SKM-1 treated with dmso at 0.1 percent for 144 hours (cell line): ENCODE results near the gene COQ3.

Source experiments
- DNase-seq: peaks from one replicate; lab custom pipeline; 2025; ENCODE audit not compliant: unreplicated experiment; lab: John Stamatoyannopoulos, UW

COQ3 gene

DNA sequence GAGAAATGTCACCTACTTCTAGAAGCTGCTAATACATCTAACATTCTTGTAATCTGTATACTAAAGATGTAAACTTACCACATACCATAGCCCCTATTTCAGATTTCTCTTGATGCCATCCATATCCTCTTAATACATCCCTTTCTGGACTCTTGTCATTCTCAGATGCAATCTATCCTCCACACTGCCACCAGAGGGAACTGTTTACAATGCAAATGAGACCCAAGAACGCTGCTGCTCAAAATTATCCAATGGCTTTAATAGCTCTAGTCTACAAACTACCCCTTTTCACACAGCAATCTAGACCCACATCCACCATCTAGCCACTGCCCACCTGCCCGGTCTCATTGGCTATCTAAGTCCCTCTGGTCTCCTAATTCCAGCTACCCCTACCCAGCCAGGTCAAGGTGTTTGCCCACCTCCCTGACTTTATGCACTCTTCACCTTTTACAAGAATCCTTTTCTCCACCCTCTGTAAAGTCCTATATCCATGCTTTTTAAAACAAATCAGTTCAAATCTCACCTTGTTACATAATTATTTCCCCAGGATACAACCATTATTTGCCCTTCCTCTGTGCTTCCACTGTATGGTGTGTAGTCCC lies 59.4 kb downstream of the COQ3 start:
- peak; percentile 43 for DNase-seq

DNA sequence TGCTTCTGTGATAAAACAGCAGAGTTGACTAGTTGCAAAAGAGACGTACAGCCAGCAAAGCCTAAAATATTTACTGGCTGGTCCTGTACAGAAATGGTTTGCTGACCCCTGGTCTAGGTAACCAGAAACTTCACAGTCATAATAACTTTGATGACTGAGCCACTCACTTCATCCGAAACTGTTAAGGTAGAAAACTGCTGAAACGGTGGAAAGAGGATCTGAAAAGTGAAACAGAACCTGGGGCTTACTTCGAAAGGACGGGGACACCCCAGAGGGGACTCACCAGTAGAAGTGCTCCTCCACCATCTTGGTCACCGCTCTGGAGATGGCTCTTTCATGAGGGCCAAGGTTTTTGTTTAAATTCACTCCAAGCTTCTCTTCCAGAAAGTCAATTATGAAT lies 60.9 kb downstream of the COQ3 start:
- DNase-seq, result no peak

DNA sequence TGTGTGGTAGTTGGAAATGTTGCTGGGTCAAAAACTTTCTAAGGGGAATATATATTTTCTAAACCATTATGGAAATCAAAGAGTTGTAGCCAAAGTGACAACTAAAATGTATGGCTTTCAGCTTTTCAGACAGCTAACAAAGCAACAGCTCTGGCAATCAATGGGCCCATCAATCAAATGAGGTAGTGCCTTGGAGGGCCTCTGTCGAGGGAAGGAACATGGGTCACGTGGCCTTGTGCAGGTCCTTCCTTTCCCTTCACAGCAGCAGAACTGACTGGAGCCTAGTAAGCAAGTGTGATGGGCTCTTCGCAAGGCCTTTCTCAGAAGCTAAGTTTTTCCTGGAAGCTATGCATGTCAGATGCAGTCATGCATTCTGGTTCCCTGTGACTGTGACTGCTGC lies 62.5 kb downstream of the COQ3 start:
- DNase-seq, result no peak

DNA sequence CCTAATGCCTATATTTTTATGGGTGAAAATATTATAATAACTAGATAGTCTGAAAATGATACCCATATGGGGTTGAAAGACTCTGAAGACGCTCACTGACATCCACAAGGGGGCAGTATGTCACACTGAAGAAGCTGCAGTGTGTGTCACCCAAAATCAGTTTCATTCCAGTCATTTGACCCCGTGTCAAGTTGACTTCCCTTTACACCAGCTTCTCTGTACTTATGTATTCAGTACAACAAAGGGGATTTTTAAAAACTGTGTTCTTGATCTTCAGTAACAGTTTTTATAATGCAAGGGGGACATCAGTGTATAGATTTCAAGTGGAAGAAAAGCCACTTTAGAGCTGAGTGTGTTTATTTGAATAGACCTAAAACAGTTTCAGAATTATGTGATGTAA lies 63.8 kb downstream of the COQ3 start:
- DNase-seq, result peak; percentile 50

DNA sequence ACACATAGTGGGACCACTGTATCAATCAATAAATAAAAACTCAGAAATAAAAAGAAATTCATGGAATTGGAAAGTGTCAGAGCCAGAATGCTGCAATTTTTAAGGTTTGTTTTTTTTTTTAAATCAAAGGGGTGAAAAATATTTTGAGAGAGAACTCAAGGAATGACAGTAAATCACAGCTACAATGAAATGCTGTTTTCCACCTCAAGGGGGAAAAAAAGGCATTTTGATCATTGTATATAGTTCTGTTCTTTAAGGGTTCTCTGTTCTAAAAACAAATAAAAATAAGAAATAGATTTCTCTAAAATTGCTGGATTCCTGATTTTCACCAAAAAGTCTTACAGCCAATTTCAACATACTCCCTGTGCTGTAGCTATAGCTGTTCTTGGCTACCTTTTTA lies 69.0 kb downstream of the COQ3 start:
- DNase-seq, result no peak
